HepG2 (cell line): ENCODE measurements around the gene C3orf18. TPM values are rescaled to one million over a fixed set of nuclear protein-coding genes. Genes with fewer than 3 reads are reported as not detected.
A peak's percentile ranks its signal among the peaks of the same experiment; 100 is the strongest.

Experiments
- ATAC-seq: fragments of 200-7000 bp; cut with Tn5 transposase; 3 replicates; pipeline ENCODE4 v1.9.1; 2020; ENCODE audit warnings: mild to moderate bottlenecking, moderate library complexity
- BruUV-seq: library from RNA; stranded (reverse); fragments of 400-500 nt; replicated peaks from 2 replicates; lab custom pipeline; 2021; lab: Mats Ljungman, UMichigan
- CTCF ChIA-PET: fragments of 300-600 bp; formaldehyde crosslinking; extraction: SDS; loops from one replicate; lab custom pipeline; 2021; ENCODE audit warnings: low total read pairs, inconsistent platforms, low intra/inter-chr PET ratio; lab: Yijun Ruan, JAX
- POLR2A ChIA-PET: fragments of 350-600 bp; sonication (Branson Sonifier 250); formaldehyde crosslinking; loops from one replicate; lab custom pipeline; 2020; ENCODE audit warnings: antibody characterized with exemption, inconsistent platforms; lab: Yijun Ruan, JAX
- DNase-seq: peaks from one replicate; pipeline ENCODE4 v3.0.0-alpha.2; 2015; ENCODE audit warnings: low spot score
- FAIRE-seq: peaks from 3 replicates; lab custom pipeline; 2011; peaks lifted over from hg19 to GRCh38; lab: Jason Lieb, UNC
- H2AFZ ChIP-seq: one replicate; pipeline ENCODE4 v1.6.1; 2011; ENCODE audit warnings: low read length, inconsistent platforms
- H3K27ac ChIP-seq: fragments of 300-600 bp; 3 replicates; pipeline ENCODE4 v1.8.0; 2011; ENCODE audit warnings: mixed run types, mild to moderate bottlenecking, mixed read lengths, low read length, inconsistent platforms; ENCODE audit not compliant: insufficient read depth; ENCODE audit errors: extremely low read length
- H3K27me3 ChIP-seq, 2 experiments: fragments of 200-600 bp in 1 of 2; 2 replicates in 1 of 2; 3 replicates in 1 of 2; pipeline versions ENCODE4 v1.6.0 to v1.8.0; 2011; ENCODE audit warnings: low read length in 2 of 2, mild to moderate bottlenecking in 2 of 2, moderate library complexity in 2 of 2, inconsistent platforms in 1 of 2; ENCODE audit not compliant: insufficient read depth in 2 of 2, control insufficient read depth in 1 of 2
- H3K36me3 ChIP-seq, 2 experiments: fragments of 200-600 bp in 1 of 2; replicated peaks in 1 of 2; 2 replicates in 1 of 2; 3 replicates in 1 of 2; pipeline versions ENCODE4 v1.5.1 to v1.8.0; 2011; ENCODE audit warnings: low read length in 2 of 2, inconsistent platforms in 1 of 2; ENCODE audit not compliant: insufficient read depth in 2 of 2, control insufficient read depth in 1 of 2
- H3K4me1 ChIP-seq: 2 replicates; pipeline ENCODE4 v1.5.1; 2012; ENCODE audit warnings: low read length, inconsistent platforms; ENCODE audit not compliant: insufficient read depth
- H3K4me2 ChIP-seq: 2 replicates; pipeline ENCODE4 v1.6.0; 2011; ENCODE audit warnings: low read depth, low read length, inconsistent platforms
- H3K4me3 ChIP-seq, 3 experiments: fragments of 200-600 bp in 1 of 3; sonication (generic), shearing (Covaris generic) in 1 of 3; replicated peaks in 1 of 3; 2 replicates each; pipeline ENCODE4 v1.5.1; 2011 to 2016; ENCODE audit warnings: low read length in 3 of 3, inconsistent platforms in 2 of 3, low read depth in 2 of 3, mild to moderate bottlenecking in 2 of 3, control low read depth in 1 of 3, mixed read lengths in 1 of 3; ENCODE audit not compliant: insufficient read depth in 1 of 3
- H3K79me2 ChIP-seq: one replicate; pipeline ENCODE4 v1.6.1; 2011; ENCODE audit warnings: low read length, inconsistent platforms; ENCODE audit not compliant: insufficient read depth
- H3K9ac ChIP-seq: 2 replicates; pipeline ENCODE4 v1.6.0; 2011; ENCODE audit warnings: mild to moderate bottlenecking, low read depth, low read length, inconsistent platforms; ENCODE audit not compliant: insufficient read depth
- H3K9me3 ChIP-seq: 2 replicates; pipeline ENCODE4 v1.5.1; 2012; ENCODE audit warnings: mild to moderate bottlenecking, low read length
- H4K20me1 ChIP-seq: 2 replicates; pipeline ENCODE4 v1.6.0; 2011; ENCODE audit warnings: inconsistent platforms, mild to moderate bottlenecking, low read length, moderate library complexity; ENCODE audit not compliant: insufficient read depth
- GABPA ChIP-seq, 2 experiments: IDR thresholded peaks; 2 replicates each; pipeline ENCODE4 v1.6.1; 2011 to 2016; ENCODE audit warnings: low read depth in 2 of 2, low read length in 1 of 2, missing biosample characterization in 1 of 2, missing genetic modification characterization in 1 of 2
- HDAC1 ChIP-seq: sonication (generic); formaldehyde crosslinking; IDR thresholded peaks from 2 replicates; pipeline ENCODE4 v1.5.1; 2020; ENCODE audit warnings: mild to moderate bottlenecking, missing genetic modification reagents
- HOXA3 ChIP-seq: sonication (generic); formaldehyde crosslinking; IDR thresholded peaks from 2 replicates; pipeline ENCODE4 v1.5.0; 2020; ENCODE audit warnings: missing genetic modification reagents
- MAZ ChIP-seq, 2 experiments: sonication (generic) in 1 of 2; formaldehyde crosslinking in 1 of 2; IDR thresholded peaks; 2 replicates each; pipeline versions ENCODE4 v1.5.0 to v1.6.1; 2012 to 2020; ENCODE audit warnings: low read depth in 2 of 2, mild to moderate bottlenecking in 2 of 2, borderline replicate concordance in 1 of 2, improper control_type of control experiment in 1 of 2, low read length in 1 of 2, missing genetic modification reagents in 1 of 2, moderate library complexity in 1 of 2
- SOX13 ChIP-seq, 3 experiments: fragments of 450-650 bp in 1 of 3; sonication (generic) in 1 of 3; formaldehyde crosslinking in 1 of 3; IDR thresholded peaks in 2 of 3; conservative IDR thresholded peaks in 1 of 3; 2 replicates each; pipeline versions ENCODE4 v1.5.0 to v1.6.1; 2016 to 2020; ENCODE audit warnings: antibody characterized with exemption in 1 of 3, mild to moderate bottlenecking in 1 of 3, missing compliant biosample characterization in 1 of 3, missing genetic modification reagents in 1 of 3, moderate library complexity in 1 of 3
- THAP11 ChIP-seq: IDR thresholded peaks from 2 replicates; pipeline ENCODE4 v1.6.1; 2016; ENCODE audit warnings: missing biosample characterization, missing genetic modification reagents
- YEATS4 ChIP-seq: sonication (generic); formaldehyde crosslinking; IDR thresholded peaks from 2 replicates; pipeline ENCODE4 v1.4.0; 2020; ENCODE audit warnings: missing genetic modification reagents, borderline replicate concordance
- whole genome bisulfite sequencing: methylation state at CpG from one replicate; pipeline ENCODE4 v1.1.6; 2017; ENCODE audit warnings: low lambda C conversion rate; 5-methylcytosine and 5-hydroxymethylcytosine counted together
- in situ Hi-C: cut with HindIII; loops from 2 replicates; pipeline ENCODE4 v1.10.0; 2017; ENCODE audit warnings: low pct_unique_long_range_greater_than_20kb; ENCODE audit not compliant: extremely low pct_ligation_motif_present
- intact Hi-C: fragments of 100-400 bp; cut with micrococcal nuclease; formaldehyde crosslinking; loops from one replicate; pipeline ENCODE4 v1.10.0; 2022; ENCODE audit not compliant: unreplicated experiment
- polyA plus RNA-seq, 8 experiments: library from polyadenylated mRNA; depleted of rRNA in 3 of 8; stranded (reverse) in 7 of 8; unstranded in 1 of 8; fragments of >200 nt; fragmentation: Illumina TruSeq in 4 of 8; extraction: Trizol in 4 of 8; gene quantifications; 2 replicates each; pipeline versions ENCODE4 v1.2.1 to v1.2.3, GENCODE V29; 2011 to 2016; ENCODE audit warnings: low read depth in 4 of 8, missing spikeins in 1 of 8, mixed read lengths in 1 of 8; ENCODE audit not compliant: insufficient read depth in 1 of 8
- total RNA-seq, 5 experiments: library from RNA; depleted of rRNA; stranded (reverse); fragments of >200 nt; fragmentation: Illumina TruSeq; extraction: Trizol; gene quantifications; 2 replicates each; pipeline ENCODE4 v1.2.3, GENCODE V29; 2016; ENCODE audit warnings: low read depth in 1 of 5
- TF ChIP-seq, protein P1 (sequence below): sonication (generic); formaldehyde crosslinking; IDR thresholded peaks from 2 replicates; pipeline ENCODE4 v1.4.0; 2020; ENCODE audit warnings: missing genetic modification reagents
- TF ChIP-seq, protein P2 (sequence below): sonication (generic); formaldehyde crosslinking; IDR thresholded peaks from 2 replicates; pipeline ENCODE4 v1.4.0; 2020; ENCODE audit warnings: missing genetic modification reagents, borderline replicate concordance
- TF ChIP-seq, protein P3 (sequence below): sonication (generic); formaldehyde crosslinking; IDR thresholded peaks from 2 replicates; pipeline ENCODE4 v1.8.0; 2022; ENCODE audit warnings: mild to moderate bottlenecking, missing genetic modification reagents; ENCODE audit not compliant: insufficient replicate concordance

The C3orf18 gene
- total and polyA plus RNA-seq, 2 of the 13 experiments (the other 11 are each of a cell fraction or from before 2014, with no cell fraction given), result 1.6 to 4.8 TPM

DNA sequence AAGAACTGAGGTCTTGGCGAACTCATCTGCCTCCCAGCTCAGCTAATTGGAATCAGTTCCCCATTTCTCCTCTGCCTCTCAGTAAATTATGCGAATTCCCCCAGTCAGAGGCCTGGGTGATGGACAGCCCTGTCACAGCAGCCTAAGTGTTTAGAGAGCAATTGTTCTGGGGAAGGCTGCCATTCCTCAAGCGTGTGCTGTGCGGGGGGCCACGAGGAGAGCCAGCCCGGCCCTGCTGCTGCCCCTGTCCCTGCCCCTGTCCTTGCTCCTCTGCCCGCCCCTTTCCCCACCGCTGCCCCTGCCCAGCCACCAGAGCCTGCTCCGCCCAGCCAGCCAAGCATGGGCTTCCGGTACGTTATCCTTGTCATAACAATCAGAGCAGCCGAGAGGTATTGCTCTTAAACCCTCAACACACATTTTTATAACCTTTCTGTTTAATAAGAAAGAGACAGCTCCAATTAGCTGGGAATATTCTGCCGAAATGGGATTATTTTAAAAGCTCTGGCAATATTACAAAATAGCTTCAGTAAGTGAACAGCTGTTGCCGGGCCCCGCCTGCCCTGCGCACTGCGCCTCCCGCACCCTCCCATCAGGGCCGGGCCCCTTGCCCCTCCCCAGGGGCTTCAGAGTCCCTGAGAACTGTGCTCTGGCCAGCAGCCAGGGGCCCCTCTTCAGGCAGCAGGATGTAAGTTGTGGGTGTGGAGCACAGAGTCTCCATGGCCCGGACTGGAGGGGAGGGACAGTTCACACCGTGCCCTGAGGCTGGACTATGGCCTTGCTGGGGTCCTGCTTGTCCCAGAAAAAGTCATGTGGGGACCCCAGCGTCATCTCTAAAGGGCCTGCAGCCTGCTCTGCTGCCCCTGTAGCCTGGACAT lies 51.7 kb downstream of the C3orf18 start:
- H3K27me3 ChIP-seq, result peaks cover 2 to 48% of the 10 kb centered on the region in 2 experiments; a peak in 3 of 5 replicates
- POLR2A ChIA-PET, result no interaction called here
- H3K4me1 ChIP-seq, result peaks cover 40% of the 10 kb centered on the region
- FAIRE-seq (peak; percentile 43), ATAC-seq (peak; percentile 80), DNase-seq (peak; percentile 68)
- peak overlapping the region; percentile 20 to 51 (median 37); a peak in 5 of 6 replicates for H3K4me3 ChIP-seq
- no peak overlapping the region for H3K9ac ChIP-seq
- H3K27ac ChIP-seq, result no peak overlapping the region
- no TSS peak for BruUV-seq
- H3K36me3 ChIP-seq, result no peaks in the 10 kb centered on the region
- no peaks in the 10 kb centered on the region for H3K9me3 ChIP-seq
- intact Hi-C loops (loop anchor here (5.0 kb wide), 1 partner anchor 144 kb away; no protein-coding TSS in a partner anchor), in situ Hi-C loops (no loop called here)
- peak overlapping the region; percentile 67 for H3K4me2 ChIP-seq
- no peak overlapping the region for H2AFZ ChIP-seq
- no peaks in the 10 kb centered on the region for H4K20me1 ChIP-seq
- 6% methylated on average over 12 of the region's 22 CpGs for WGBS
- CTCF ChIA-PET, result no interaction called here
- H3K79me2 ChIP-seq, result no peaks in the 10 kb centered on the region
- 0 out of 2 replicates have a peak, but pooled peaks have one; percentile 53 for TF ChIP-seq MAZ (IDR thresholded peaks at IDR 0.05; ENCODE audit: borderline replicate concordance, low read depth, low read length)
- TF ChIP-seq MAZ (CRISPR knock-in tag; IDR thresholded peaks at IDR 0.05; ENCODE audit: low read depth), result peak; percentile 45; the same call in 1 of the 2 replicates
- TF ChIP-seq SOX13 (IDR thresholded peaks at IDR 0.05), result no peak
- TF ChIP-seq SOX13 (CRISPR knock-in tag; conservative IDR thresholded peaks at IDR 0.05 in 1 of 2, IDR thresholded peaks at IDR 0.05 in 1 of 2), result peak in 1 of 2 experiments; percentile 10; a peak in 1 of 4 replicates
- 0 out of 2 replicates have a peak, but pooled peaks have one; percentile 27 for TF ChIP-seq HDAC1 (CRISPR knock-in tag)
- TF ChIP-seq, protein P1, sequence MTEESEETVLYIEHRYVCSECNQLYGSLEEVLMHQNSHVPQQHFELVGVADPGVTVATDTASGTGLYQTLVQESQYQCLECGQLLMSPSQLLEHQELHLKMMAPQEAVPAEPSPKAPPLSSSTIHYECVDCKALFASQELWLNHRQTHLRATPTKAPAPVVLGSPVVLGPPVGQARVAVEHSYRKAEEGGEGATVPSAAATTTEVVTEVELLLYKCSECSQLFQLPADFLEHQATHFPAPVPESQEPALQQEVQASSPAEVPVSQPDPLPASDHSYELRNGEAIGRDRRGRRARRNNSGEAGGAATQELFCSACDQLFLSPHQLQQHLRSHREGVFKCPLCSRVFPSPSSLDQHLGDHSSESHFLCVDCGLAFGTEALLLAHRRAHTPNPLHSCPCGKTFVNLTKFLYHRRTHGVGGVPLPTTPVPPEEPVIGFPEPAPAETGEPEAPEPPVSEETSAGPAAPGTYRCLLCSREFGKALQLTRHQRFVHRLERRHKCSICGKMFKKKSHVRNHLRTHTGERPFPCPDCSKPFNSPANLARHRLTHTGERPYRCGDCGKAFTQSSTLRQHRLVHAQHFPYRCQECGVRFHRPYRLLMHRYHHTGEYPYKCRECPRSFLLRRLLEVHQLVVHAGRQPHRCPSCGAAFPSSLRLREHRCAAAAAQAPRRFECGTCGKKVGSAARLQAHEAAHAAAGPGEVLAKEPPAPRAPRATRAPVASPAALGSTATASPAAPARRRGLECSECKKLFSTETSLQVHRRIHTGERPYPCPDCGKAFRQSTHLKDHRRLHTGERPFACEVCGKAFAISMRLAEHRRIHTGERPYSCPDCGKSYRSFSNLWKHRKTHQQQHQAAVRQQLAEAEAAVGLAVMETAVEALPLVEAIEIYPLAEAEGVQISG (CRISPR knock-in tag), result peak; percentile 57
- TF ChIP-seq THAP11 (CRISPR knock-in tag), result 0 out of 2 replicates have a peak, but pooled peaks have one; percentile 15
- TF ChIP-seq, protein P2, sequence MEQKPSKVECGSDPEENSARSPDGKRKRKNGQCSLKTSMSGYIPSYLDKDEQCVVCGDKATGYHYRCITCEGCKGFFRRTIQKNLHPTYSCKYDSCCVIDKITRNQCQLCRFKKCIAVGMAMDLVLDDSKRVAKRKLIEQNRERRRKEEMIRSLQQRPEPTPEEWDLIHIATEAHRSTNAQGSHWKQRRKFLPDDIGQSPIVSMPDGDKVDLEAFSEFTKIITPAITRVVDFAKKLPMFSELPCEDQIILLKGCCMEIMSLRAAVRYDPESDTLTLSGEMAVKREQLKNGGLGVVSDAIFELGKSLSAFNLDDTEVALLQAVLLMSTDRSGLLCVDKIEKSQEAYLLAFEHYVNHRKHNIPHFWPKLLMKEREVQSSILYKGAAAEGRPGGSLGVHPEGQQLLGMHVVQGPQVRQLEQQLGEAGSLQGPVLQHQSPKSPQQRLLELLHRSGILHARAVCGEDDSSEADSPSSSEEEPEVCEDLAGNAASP, result 0 out of 2 replicates have a peak, but pooled peaks have one; percentile 10
- no peak for TF ChIP-seq GABPA (IDR thresholded peaks at IDR 0.05; ENCODE audit: low read depth, low read length)
- TF ChIP-seq GABPA (CRISPR knock-in tag; IDR thresholded peaks at IDR 0.05; ENCODE audit: low read depth), result peak; percentile 41; the same call in 1 of the 2 replicates
- TF ChIP-seq YEATS4, result no peak
- 0 out of 2 replicates have a peak, but pooled peaks have one; percentile 26 for TF ChIP-seq HOXA3 (CRISPR knock-in tag)
- TF ChIP-seq, protein P3, sequence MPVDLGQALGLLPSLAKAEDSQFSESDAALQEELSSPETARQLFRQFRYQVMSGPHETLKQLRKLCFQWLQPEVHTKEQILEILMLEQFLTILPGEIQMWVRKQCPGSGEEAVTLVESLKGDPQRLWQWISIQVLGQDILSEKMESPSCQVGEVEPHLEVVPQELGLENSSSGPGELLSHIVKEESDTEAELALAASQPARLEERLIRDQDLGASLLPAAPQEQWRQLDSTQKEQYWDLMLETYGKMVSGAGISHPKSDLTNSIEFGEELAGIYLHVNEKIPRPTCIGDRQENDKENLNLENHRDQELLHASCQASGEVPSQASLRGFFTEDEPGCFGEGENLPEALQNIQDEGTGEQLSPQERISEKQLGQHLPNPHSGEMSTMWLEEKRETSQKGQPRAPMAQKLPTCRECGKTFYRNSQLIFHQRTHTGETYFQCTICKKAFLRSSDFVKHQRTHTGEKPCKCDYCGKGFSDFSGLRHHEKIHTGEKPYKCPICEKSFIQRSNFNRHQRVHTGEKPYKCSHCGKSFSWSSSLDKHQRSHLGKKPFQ (CRISPR knock-in tag), result peak; percentile 100
